ENCODE results near the gene SNRPB2.

SNRPB2 gene

DNA sequence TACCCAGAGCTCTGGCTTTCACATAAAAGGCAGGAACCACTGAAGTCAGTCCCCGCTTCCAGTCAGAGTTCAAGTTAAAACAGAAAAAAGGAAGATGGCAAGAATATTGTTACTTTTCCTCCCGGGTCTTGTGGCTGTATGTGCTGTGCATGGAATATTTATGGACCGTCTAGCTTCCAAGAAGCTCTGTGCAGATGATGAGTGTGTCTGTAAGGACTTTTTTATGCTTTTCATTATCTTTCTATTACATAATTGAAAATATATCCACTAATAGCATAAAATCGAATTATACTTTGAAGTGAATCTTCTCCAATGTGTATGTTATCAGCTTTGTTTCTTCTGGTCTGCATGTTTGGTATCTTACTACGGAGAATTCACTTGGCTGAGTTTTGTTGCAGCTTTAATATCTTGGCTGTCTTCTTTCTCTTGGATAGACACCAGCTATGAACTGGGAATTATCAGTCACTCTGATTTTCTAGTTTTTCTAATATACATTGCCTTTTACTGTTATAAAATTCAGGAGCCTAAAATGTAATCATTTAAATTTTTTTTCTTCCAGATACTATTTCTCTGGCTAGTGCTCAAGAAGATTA is 18.6 kb downstream of the SNRPB2 start, which contains the start of gene OTOR:
Gene OTOR (plus strand): TSS at position 51 of the 593 bp plus-strand sequence. CDS start 44 bp downstream, at position 95.
- Histone ChIP-seq H2AFZ (ENCODE audit: low read length) (peak within 1 kb of the TSS; percentile 42), H4K91ac (ENCODE audit: low read depth, low read length, poor library complexity) (no peak within 1 kb of the TSS), H2BK5ac (ENCODE audit: low read length) (no peak within 1 kb of the TSS), H2BK15ac (ENCODE audit: low read length) (no peak within 1 kb of the TSS), H3K4me1 (ENCODE audit: control insufficient read depth in 2 of 2, insufficient read depth in 1 of 2, low read depth in 1 of 2, low read length in 2 of 2) (no peaks in the 10 kb centered on the region), H2AK5ac (ENCODE audit: low read depth, low read length) (no peak within 1 kb of the TSS), H3K4ac (ENCODE audit: low read length) (no peak within 1 kb of the TSS), H3K4me2 (ENCODE audit: insufficient read depth, low read length, poor library complexity, severe bottlenecking) (no peak within 1 kb of the TSS), H3K27me3 (ENCODE audit: control insufficient read depth in 3 of 3, insufficient read depth in 3 of 3, low read depth in 1 of 3, low read length in 3 of 3) (no peaks in the 10 kb centered on the region), H3K23ac (ENCODE audit: low read depth, low read length, poor library complexity) (no peak within 1 kb of the TSS), H3K14ac (ENCODE audit: low read length) (no peak within 1 kb of the TSS), H3K79me1 (ENCODE audit: low read depth, low read length) (no peaks in the 10 kb centered on the region), H2BK12ac (ENCODE audit: low read length) (no peak within 1 kb of the TSS), H3K9me3 (replicated peaks in 1 of 2; ENCODE audit: control insufficient read depth in 2 of 2, insufficient read depth in 1 of 2, low read depth in 1 of 2, low read length in 2 of 2) (no peaks in the 10 kb centered on the region), H3K27ac (replicated peaks; ENCODE audit: low read length) (no peak within 1 kb of the TSS), H4K8ac (ENCODE audit: low read depth, low read length) (no peak within 1 kb of the TSS), H3K18ac (ENCODE audit: low read length) (no peak within 1 kb of the TSS), H3K9ac (ENCODE audit: low read depth, low read length, poor library complexity) (no peak within 1 kb of the TSS), H2BK120ac (ENCODE audit: low read depth, low read length) (no peak within 1 kb of the TSS), H3K36me3 (replicated peaks in 1 of 2; ENCODE audit: control insufficient read depth in 2 of 2, insufficient read depth in 2 of 2, low read length in 2 of 2) (no peaks in the 10 kb centered on the region), H3K4me3 (ENCODE audit: low read length in 2 of 2) (no peak within 1 kb of the TSS)
- no CpG with 5 or more reads among the region's 5 CpGs for WGBS, 2 donors (ENCODE audit: extremely low coverage in 2 of 2, insufficient read length in 2 of 2, insufficient replicate concordance in 1 of 2)
- DNase-seq (ENCODE audit: low spot score) = no peak

DNA sequence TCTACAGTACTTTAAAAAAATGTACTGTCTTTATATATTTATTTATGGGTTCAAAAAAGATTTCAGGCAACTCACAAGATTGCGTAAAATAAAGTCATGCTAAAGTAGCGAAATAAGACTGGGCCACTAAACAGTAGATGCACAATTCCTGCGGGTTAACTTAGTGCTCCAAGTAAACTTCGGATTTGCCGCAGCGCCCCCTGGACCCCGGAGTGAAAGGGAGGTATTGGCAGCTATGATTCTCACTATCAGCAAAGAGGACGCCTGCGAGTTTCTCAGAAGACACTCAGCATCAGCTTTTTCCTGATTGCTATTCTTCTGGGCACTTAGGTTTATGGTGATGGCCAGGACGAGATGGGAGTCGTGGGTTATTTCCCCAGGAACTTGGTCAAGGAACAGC is 19.7 kb downstream of the SNRPB2 start:
- Histone ChIP-seq H4K91ac (ENCODE audit: low read depth, low read length, poor library complexity) (no peak overlapping the region), H2BK5ac (ENCODE audit: low read length) (no peak overlapping the region), H3K79me1 (ENCODE audit: low read depth, low read length) (no peaks in the 10 kb centered on the region), H3K4me2 (ENCODE audit: insufficient read depth, low read length, poor library complexity, severe bottlenecking) (no peak overlapping the region), H3K14ac (ENCODE audit: low read length) (no peak overlapping the region), H2BK120ac (ENCODE audit: low read depth, low read length) (no peak overlapping the region), H3K9ac (ENCODE audit: low read depth, low read length, poor library complexity) (no peak overlapping the region), H3K18ac (ENCODE audit: low read length) (no peak overlapping the region), H2AK5ac (ENCODE audit: low read depth, low read length) (no peak overlapping the region), H2BK12ac (ENCODE audit: low read length) (no peak overlapping the region), H3K27me3 (ENCODE audit: control insufficient read depth in 3 of 3, insufficient read depth in 3 of 3, low read depth in 1 of 3, low read length in 3 of 3) (peaks cover 0 to 3% (median 0%) of the 10 kb centered on the region in 3 experiments), H3K23ac (ENCODE audit: low read depth, low read length, poor library complexity) (no peak overlapping the region), H3K4ac (ENCODE audit: low read length) (no peak overlapping the region), H4K8ac (ENCODE audit: low read depth, low read length) (no peak overlapping the region), H3K9me3 (replicated peaks in 1 of 2; ENCODE audit: control insufficient read depth in 2 of 2, insufficient read depth in 1 of 2, low read depth in 1 of 2, low read length in 2 of 2) (no peaks in the 10 kb centered on the region), H3K27ac (replicated peaks; ENCODE audit: low read length) (no peak overlapping the region), H2BK15ac (ENCODE audit: low read length) (no peak overlapping the region), H3K4me1 (ENCODE audit: control insufficient read depth in 2 of 2, insufficient read depth in 1 of 2, low read depth in 1 of 2, low read length in 2 of 2) (no peaks in the 10 kb centered on the region), H3K36me3 (replicated peaks in 1 of 2; ENCODE audit: control insufficient read depth in 2 of 2, insufficient read depth in 2 of 2, low read length in 2 of 2) (no peaks in the 10 kb centered on the region), H3K4me3 (ENCODE audit: low read length in 2 of 2) (no peak overlapping the region), H2AFZ (ENCODE audit: low read length) (peak overlapping the region; percentile 19)
- no CpG with 5 or more reads among the region's 11 CpGs for WGBS, 2 donors (ENCODE audit: extremely low coverage in 2 of 2, insufficient read length in 2 of 2, insufficient replicate concordance in 1 of 2)
- DNase-seq (ENCODE audit: low spot score) = no peak

DNA sequence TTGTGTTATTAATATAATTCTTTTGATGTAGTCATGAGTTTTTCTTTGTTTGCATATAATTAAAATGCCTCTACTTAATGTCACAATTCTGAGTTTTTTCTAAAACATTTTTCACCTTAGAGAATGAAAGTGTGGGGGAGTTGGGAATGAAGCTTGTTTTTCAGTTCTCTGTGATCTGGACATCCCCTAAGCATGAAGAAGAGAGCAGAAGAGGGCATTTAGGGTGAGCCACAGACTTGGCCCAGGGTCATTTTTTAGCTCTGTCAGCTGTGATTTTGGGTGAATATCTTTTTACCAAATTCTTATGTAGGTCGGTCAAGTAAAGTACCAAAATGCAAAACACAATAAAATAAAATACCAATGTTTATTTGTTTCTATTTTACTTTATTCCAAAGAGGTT is 22.3 kb downstream of the SNRPB2 start:
- Histone ChIP-seq H2BK15ac (ENCODE audit: low read length) (no peak overlapping the region), H3K27me3 (ENCODE audit: control insufficient read depth in 3 of 3, insufficient read depth in 3 of 3, low read depth in 1 of 3, low read length in 3 of 3) (peaks cover 0 to 3% (median 0%) of the 10 kb centered on the region in 3 experiments), H3K9me3 (replicated peaks in 1 of 2; ENCODE audit: control insufficient read depth in 2 of 2, insufficient read depth in 1 of 2, low read depth in 1 of 2, low read length in 2 of 2) (peaks cover 3 to 10% of the 10 kb centered on the region in 2 donors), H3K27ac (replicated peaks; ENCODE audit: low read length) (no peak overlapping the region), H3K4me1 (ENCODE audit: control insufficient read depth in 2 of 2, insufficient read depth in 1 of 2, low read depth in 1 of 2, low read length in 2 of 2) (no peaks in the 10 kb centered on the region), H2BK12ac (ENCODE audit: low read length) (no peak overlapping the region), H2BK120ac (ENCODE audit: low read depth, low read length) (no peak overlapping the region), H4K8ac (ENCODE audit: low read depth, low read length) (no peak overlapping the region), H3K14ac (ENCODE audit: low read length) (no peak overlapping the region), H3K79me1 (ENCODE audit: low read depth, low read length) (no peaks in the 10 kb centered on the region), H3K4me3 (ENCODE audit: low read length in 2 of 2) (no peak overlapping the region), H3K4ac (ENCODE audit: low read length) (no peak overlapping the region), H3K4me2 (ENCODE audit: insufficient read depth, low read length, poor library complexity, severe bottlenecking) (no peak overlapping the region), H2AK5ac (ENCODE audit: low read depth, low read length) (no peak overlapping the region), H4K91ac (ENCODE audit: low read depth, low read length, poor library complexity) (no peak overlapping the region), H3K23ac (ENCODE audit: low read depth, low read length, poor library complexity) (no peak overlapping the region), H2BK5ac (ENCODE audit: low read length) (no peak overlapping the region), H3K9ac (ENCODE audit: low read depth, low read length, poor library complexity) (no peak overlapping the region), H3K18ac (ENCODE audit: low read length) (no peak overlapping the region), H2AFZ (ENCODE audit: low read length) (no peak overlapping the region), H3K36me3 (replicated peaks in 1 of 2; ENCODE audit: control insufficient read depth in 2 of 2, insufficient read depth in 2 of 2, low read length in 2 of 2) (no peaks in the 10 kb centered on the region)
- no peak for DNase-seq (ENCODE audit: low spot score)
- no CpG with 5 or more reads among the region's 1 CpG for WGBS, 2 donors (ENCODE audit: extremely low coverage in 2 of 2, insufficient read length in 2 of 2, insufficient replicate concordance in 1 of 2)

DNA sequence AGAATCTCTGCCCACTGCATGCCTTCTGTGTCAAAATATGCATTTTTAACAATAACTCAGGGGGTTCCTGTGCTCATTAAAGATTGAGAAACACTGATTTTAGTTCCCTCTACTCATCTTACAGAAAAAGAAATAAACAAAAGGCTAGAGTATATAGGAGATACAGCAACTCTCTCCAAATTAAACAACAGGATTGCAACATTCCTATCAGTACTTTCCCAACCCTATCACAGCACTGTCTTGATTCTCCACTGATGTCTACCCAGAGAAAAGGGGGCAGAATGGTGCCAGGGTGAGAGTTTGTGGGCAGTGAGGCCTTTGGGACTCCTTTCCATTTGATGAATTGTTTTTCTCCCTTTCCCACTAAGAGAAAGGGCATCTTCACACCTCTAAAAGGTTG is 23.1 kb downstream of the SNRPB2 start:
- no peak overlapping the region for H3K4me2 ChIP-seq (ENCODE audit: insufficient read depth, low read length, poor library complexity, severe bottlenecking)
- no peak overlapping the region for H3K18ac ChIP-seq (ENCODE audit: low read length)
- no peaks in the 10 kb centered on the region for H3K79me1 ChIP-seq (ENCODE audit: low read depth, low read length)
- H2AFZ ChIP-seq (ENCODE audit: low read length) = no peak overlapping the region
- no peak overlapping the region for H4K8ac ChIP-seq (ENCODE audit: low read depth, low read length)
- H3K4me3 ChIP-seq (ENCODE audit: low read length in 2 of 2) = no peak overlapping the region
- no peak overlapping the region for H2BK120ac ChIP-seq (ENCODE audit: low read depth, low read length)
- H3K14ac ChIP-seq (ENCODE audit: low read length) = no peak overlapping the region
- H2AK5ac ChIP-seq (ENCODE audit: low read depth, low read length) = no peak overlapping the region
- H3K9me3 ChIP-seq (replicated peaks in 1 of 2; ENCODE audit: control insufficient read depth in 2 of 2, insufficient read depth in 1 of 2, low read depth in 1 of 2, low read length in 2 of 2) = peaks cover 3 to 10% of the 10 kb centered on the region in 2 donors
- H2BK12ac ChIP-seq (ENCODE audit: low read length) = no peak overlapping the region
- no peaks in the 10 kb centered on the region for H3K4me1 ChIP-seq (ENCODE audit: control insufficient read depth in 2 of 2, insufficient read depth in 1 of 2, low read depth in 1 of 2, low read length in 2 of 2)
- H3K9ac ChIP-seq (ENCODE audit: low read depth, low read length, poor library complexity) = no peak overlapping the region
- H3K36me3 ChIP-seq (replicated peaks in 1 of 2; ENCODE audit: control insufficient read depth in 2 of 2, insufficient read depth in 2 of 2, low read length in 2 of 2) = no peaks in the 10 kb centered on the region
- H3K27me3 ChIP-seq (ENCODE audit: control insufficient read depth in 3 of 3, insufficient read depth in 3 of 3, low read depth in 1 of 3, low read length in 3 of 3) = peaks cover 0 to 3% (median 0%) of the 10 kb centered on the region in 3 experiments
- no peak overlapping the region for H2BK5ac ChIP-seq (ENCODE audit: low read length)
- no peak overlapping the region for H4K91ac ChIP-seq (ENCODE audit: low read depth, low read length, poor library complexity)
- DNase-seq (ENCODE audit: low spot score) = no peak
- H2BK15ac ChIP-seq (ENCODE audit: low read length) = no peak overlapping the region
- no peak overlapping the region for H3K27ac ChIP-seq (replicated peaks; ENCODE audit: low read length)
- no peak overlapping the region for H3K4ac ChIP-seq (ENCODE audit: low read length)
- H3K23ac ChIP-seq (ENCODE audit: low read depth, low read length, poor library complexity) = no peak overlapping the region

All from neuronal stem cell (in vitro differentiated cells).